ENCODE results near the gene CDC5L.

Gene CDC5L

GRCh38 chr6:44456070-44456965 lies 68.8 kb downstream of the CDC5L start:
- peak; percentile 80 for DNase-seq

GRCh38 chr6:44456966-44457292 lies 69.4 kb downstream of the CDC5L start:
- DNase-seq: no peak

GRCh38 chr6:44457596-44457995 lies 70.1 kb downstream of the CDC5L start:
- no peak for DNase-seq

- no peak for DNase-seq
Observed at GRCh38 chr6:44458551-44458950, 71.0 kb downstream of the CDC5L start.

GRCh38 chr6:44462335-44462734 lies 74.8 kb downstream of the CDC5L start:
- DNase-seq: no peak

GRCh38 chr6:44462797-44463727 lies 75.6 kb downstream of the CDC5L start:
- DNase-seq: no peak

GRCh38 chr6:44463728-44464450 lies 76.4 kb downstream of the CDC5L start:
- DNase-seq: no peak

GRCh38 chr6:44464527-44465310 lies 77.2 kb downstream of the CDC5L start:
- peak; percentile 67 for DNase-seq

GRCh38 chr6:44466955-44467354 lies 79.4 kb downstream of the CDC5L start:
- DNase-seq: no peak

GRCh38 chr6:44468835-44469234 lies 81.3 kb downstream of the CDC5L start:
- DNase-seq: no peak

- no peak for DNase-seq
Observed at GRCh38 chr6:44470115-44470464, 82.6 kb downstream of the CDC5L start.

- no peak for DNase-seq
Observed at GRCh38 chr6:44470746-44471145, 83.2 kb downstream of the CDC5L start.

- DNase-seq: peak; percentile 84
Observed at GRCh38 chr6:44471271-44471981, 83.9 kb downstream of the CDC5L start.

- peak; percentile 71 for DNase-seq
Observed at GRCh38 chr6:44472250-44472945, 84.9 kb downstream of the CDC5L start.

GRCh38 chr6:44473393-44474189 lies 86.1 kb downstream of the CDC5L start:
- DNase-seq: no peak

- DNase-seq: no peak
Observed at GRCh38 chr6:44474190-44474631, 86.7 kb downstream of the CDC5L start.

GRCh38 chr6:44474643-44475042 lies 87.1 kb downstream of the CDC5L start:
- DNase-seq: no peak

- DNase-seq: no peak
Observed at GRCh38 chr6:44475417-44475778, 87.9 kb downstream of the CDC5L start.

- peak; percentile 94 for DNase-seq
Observed at GRCh38 chr6:44475779-44476434, 88.4 kb downstream of the CDC5L start.

- no peak for DNase-seq
Observed at GRCh38 chr6:44476849-44477248, 89.3 kb downstream of the CDC5L start.

Data from islet precursor cell (in vitro differentiated cells).